CD4-positive, alpha-beta T cell treated with Interleukin-17A for 1 hour (primary cell): ENCODE measurements around the gene SALL3.

Experiments
- DNase-seq: peaks from one replicate; pipeline ENCODE4 v3.0.0-alpha.2; 2020

SALL3 gene

GRCh38 chr18:78965917-78966792 is 13.5 kb upstream of the SALL3 start:
- DNase-seq = no peak

DNA sequence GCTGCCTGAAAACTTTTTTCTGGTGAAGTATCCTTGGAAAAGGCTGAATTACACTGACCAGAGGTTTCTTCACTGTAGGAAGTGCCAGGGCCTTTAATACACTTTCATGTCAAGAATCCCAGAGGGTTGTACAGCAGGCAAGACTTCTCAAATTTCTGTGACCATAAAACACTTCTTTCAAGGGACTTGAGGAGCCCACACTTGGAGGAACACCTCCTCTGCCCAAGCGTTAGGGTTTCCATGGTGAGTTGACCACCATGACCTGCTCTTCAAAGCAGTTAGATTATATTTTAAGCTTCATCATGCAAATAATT is 12.9 kb upstream of the SALL3 start:
- no peak for DNase-seq

GRCh38 chr18:78967692-78968091 is 11.9 kb upstream of the SALL3 start:
- DNase-seq = no peak

DNA sequence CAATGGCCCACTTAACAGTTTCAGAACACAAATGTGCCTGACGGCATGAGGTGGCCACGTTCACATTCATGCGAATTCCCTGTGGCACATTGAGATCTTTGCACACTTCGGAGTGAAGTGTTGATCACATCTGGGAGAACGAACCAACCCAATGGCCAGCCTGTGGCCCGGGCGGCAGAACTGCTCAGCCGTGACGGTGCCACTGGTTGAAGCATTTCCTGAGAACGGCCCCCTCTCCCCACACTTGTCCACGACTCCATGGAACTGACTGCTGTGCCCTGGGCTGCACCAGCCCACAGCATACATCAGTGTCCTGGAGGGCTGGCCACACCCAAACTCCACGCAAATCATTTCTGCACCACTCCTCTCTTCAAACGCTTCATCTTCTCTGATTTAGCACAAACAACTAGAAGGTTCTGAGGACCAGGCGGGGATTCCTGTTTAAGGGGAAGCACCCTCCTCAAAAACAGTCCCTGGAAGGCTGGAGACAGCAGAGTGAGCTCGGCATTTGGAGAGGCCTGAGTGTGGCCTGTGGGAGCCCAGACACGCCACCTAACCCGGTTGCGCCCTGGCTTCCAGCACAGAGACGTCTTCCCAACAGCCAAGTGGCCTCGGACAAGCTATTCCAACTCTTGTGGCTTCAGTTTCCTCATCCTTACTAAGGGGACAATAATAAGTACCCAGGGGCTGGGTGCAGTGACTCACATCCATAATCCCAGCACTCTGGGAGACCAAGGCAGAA is 9.9 kb upstream of the SALL3 start:
- DNase-seq = no peak

DNA sequence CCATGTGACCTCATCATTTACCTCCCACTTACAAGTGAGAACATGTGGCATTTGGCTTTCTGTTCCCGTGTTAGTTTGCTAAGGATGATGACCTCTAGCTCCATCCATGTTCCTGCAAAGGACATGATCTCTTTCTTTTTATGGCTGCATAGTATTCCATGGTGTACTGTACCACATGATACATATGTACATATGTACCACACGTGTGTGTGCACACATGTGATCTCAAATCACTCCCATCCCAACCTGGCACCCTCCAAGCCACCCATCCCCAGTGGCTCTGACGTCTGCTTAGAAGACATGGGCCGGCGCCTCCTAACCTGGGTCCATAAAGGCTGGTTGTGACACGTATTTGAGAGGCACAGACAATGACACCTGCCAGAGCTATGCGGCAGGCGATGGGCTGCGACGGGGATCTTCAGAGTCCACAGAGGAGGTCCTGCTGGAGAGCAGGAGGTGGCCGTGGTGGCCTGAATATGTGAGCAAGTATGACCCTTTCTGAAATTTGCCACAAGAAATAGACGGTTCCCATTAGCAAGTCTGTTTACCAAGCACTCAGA is 8.8 kb upstream of the SALL3 start:
- DNase-seq = no peak

DNA sequence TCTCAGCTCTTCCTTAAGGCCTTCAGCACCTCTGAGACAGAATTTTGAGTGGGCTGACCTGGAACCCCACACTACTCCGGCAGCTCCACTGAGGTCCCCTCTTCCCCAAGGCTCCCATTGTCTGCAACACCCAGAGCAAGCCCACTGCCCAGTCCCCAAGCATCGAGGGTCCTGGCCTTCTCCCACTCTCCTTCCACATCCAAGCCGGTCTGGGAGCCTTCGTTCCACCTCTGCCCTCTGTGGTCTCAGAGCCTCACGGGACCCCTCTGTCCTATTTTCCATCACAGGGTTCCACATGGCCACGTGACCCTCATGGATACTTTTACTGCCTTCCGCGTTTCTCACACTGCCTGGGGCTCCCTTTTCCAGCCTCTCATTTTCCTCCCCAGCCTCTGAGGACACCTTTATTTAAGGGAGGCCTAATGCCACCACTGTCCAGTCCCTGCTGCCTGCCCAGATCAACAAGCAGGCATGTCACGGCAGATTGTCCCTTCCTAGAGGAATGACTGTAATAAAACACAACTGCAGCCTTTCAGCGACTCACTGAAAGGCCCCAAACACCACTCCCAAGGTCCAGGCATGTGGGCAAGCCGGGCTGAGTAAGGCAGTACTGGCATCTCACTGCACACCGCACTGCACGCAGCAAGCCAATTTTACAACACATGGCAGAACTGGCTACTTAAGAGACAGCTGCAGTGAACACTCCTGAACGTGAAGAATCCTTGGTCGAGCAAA is 7.9 kb upstream of the SALL3 start:
- no peak for DNase-seq

DNA sequence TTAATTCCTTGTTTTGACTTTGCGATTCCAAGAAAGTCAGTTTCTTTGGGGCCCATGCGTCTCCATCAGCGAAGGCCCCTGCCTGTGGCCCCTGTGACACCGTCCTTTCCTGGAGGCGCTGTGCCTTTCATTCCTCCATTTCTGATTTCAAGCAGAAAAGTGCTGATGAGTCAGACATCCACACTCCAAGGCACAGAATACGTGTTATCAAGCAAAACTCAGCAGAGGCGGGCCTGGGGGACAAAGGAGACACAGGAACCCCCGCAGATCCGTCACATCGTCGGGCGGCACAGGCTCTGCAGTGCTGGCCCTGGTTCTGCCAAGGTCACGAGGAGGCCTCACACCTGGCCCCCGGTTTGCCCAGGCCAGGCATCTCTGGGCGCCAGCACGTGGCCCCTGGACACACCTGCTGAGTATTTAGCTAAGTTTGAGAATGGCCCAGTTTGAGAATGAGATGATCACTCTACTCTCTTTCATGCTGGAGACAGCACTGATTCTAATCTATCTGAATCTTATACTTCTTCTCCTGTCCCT is 7.2 kb upstream of the SALL3 start:
- no peak for DNase-seq

- DNase-seq = no peak
These were observed 6.7 kb upstream of the SALL3 start for GRCh38 chr18:78972930-78973331.

DNA sequence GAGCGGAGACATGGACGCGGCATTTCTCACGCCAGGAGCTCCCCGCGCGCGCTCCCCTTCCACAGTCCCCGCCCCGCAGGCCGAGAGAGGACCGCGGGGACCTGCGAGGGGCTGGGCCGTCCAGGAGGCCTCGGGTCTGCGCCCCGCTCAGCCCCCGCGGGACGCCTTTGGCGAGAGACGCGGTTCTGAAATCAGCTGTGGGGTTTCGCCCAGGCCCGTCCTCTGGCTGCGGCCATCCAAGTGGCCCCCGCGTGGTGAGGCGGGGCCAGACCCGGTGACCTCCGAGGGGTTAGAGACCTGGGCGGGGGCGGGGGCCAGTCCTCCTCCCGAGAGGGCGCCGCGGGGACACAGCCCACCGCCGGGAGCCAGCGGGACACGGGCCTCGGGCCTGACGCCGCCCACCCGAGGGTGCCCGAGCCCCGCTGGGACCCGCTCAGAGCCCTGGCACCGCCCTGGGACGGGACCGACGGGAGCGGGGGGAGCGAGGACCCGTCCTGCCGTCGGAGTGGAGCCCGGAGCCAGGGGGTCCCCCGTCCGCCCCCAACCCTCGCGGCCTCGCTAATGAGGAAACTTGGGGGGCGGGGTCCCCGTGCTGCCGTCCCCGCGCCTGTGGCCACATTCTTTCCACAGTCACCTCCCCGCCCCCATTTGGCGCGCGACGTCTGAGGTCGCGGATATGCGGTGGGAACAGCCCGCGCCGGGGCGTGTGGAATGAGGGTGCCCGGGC is 6.1 kb upstream of the SALL3 start:
- no peak for DNase-seq

GRCh38 chr18:78974115-78974761 is 5.4 kb upstream of the SALL3 start:
- DNase-seq = no peak

DNA sequence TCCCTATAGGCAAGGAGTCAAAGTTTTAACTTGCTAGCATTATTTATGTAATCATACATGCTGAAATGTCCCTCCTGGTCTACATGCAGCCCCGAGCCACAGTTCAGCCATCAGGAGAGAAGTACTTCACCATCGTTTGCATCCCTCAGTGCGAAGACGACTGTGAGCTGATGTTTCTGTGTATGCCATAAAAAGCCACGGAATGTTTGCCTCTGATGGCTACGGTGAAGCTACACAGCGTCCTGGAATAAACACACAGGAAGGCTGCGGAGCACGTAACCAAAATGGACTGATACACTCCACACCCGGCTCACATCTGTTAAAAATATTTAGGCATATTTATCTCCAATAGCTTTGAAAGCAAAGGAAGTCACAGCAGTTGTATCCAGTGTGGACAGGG is 4.3 kb upstream of the SALL3 start:
- no peak for DNase-seq

GRCh38 chr18:78975699-78976335 is 3.8 kb upstream of the SALL3 start:
- no peak for DNase-seq

DNA sequence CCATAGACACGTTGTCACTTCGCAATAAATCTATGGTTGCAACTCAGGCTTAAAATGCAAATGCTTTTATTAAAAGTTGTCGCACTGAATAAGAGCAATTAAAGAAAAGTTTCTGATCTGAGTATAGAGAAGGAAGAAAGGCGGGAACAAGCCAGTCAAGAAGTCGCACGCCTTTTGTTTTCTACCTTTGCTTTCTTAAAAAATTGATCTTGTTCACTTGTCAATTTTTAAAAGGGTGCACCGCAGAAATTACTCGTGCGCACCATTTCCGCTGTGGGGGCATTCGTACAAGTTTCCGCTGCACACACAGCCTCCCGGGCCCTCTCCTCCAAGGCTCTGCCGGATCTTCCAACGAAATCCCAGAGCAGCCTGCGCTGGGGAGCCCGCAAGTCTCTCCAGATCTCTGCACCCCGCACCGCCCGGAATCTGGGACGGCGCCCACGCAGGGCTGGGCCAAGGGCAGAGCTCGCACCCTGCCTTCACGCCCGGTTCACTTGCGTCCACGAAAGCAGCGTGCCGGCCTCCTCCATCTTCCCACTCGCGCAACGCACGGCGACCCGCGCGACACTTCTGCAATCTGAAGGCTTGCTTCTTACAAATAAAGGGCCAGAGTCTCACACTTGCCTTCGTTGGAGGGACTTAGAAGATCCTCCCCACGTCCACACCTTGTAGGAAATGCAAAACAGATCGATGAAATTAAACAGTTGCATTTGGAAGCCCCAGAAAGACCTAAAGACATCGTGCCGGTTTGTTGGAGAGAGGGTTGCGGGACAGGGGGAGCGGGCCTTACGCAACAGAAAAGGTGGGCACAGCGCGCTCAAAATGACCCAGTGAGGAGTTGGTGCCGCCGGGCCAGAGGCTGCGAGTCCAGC is 2.6 kb upstream of the SALL3 start:
- DNase-seq = no peak

DNA sequence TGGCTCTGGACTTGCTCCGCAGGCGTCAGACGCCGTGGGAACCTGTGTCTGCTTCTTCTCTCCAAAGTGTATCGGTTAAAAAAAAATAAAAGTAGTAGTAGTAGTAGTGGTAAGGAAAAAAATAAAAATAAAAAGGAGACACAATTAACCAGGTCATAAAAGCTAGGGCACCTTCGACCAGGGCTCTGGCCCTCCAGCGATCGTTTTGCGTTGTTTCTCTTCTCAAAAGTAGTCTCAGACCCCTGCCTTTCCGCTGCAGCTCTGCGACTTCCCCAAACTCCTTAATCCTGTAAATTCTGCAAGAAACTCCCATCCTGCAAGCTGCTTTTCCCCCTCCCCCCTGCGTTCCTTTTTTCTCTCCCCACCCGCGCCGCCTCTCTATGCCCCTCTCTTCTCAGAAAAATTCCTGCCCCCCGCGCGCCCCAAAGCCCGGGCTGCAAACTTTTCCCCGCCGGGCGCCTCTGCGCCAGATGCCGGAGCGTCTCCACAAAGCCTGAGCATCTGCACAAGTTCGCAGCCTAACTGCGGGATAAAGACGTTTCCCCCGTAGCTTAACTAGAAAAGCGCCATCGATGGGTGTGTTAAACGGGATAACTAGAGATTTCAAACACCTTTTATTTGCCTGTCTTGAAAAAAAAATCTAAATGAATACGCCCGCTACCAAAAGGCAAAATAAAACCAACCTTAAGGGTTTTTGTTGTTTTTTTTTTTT is 1.8 kb upstream of the SALL3 start:
- no peak for DNase-seq

GRCh38 chr18:78978349-78979055 is 1.1 kb upstream of the SALL3 start:
- no peak for DNase-seq

DNA sequence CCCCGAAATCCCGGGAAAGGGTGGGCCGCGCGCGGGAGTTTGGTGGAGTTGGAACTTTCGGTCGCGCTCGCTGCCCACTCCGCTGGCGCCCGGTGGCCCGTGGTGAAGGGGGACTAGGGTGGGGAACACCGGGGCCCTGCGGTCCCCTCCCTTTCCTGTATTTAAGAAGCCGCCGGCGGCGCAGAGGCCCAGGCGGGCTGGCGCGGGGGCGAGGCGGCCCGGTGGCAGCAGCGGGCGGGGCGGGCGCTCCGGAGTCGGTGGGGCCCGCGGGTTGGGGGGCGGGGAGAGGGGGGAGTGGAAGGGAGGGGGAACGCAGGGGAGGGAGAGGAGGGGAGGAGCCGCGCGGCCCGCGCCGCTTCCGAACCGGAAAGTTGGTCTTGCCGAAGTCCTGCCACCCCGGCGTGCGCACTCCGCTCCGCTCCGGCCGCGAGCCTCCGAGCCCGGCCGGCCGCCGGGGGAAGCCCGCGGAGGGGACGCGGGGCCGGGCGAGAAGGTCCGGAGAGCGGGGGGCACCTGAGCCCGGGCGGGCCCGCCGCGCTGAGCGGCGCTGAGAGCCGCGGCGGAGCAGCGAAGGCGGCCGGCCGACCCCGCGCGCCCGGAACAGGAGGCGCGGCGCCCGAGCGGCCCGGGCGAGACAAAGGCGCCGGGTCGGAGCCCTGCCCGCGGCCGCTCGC is 425 bp upstream of the SALL3 start:
- DNase-seq = no peak

DNA sequence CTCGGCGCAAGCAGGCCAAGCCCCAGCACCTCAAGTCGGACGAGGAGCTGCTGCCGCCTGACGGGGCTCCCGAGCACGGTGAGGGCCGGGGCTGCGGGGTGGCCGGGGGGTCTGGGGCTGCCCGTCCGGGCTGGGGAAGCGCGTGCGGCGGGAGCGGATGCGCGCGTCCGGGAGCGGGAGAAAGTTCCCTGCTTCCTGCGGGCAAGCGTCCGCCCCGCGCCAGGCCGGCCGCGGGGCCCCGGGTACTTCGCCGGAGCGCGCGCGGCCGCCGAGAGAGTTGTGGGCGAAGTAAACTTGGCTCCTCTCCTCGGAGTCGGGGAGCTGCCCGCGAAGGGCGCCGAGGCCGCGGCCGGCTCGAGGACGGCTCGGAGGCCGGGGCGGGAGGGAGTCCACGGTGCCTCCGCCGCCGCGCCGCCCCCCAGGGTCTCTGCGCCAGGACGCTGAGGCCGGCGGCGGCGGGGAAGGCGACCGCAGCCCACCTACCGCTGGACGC is 707 bp downstream of the SALL3 start:
- no peak for DNase-seq

DNA sequence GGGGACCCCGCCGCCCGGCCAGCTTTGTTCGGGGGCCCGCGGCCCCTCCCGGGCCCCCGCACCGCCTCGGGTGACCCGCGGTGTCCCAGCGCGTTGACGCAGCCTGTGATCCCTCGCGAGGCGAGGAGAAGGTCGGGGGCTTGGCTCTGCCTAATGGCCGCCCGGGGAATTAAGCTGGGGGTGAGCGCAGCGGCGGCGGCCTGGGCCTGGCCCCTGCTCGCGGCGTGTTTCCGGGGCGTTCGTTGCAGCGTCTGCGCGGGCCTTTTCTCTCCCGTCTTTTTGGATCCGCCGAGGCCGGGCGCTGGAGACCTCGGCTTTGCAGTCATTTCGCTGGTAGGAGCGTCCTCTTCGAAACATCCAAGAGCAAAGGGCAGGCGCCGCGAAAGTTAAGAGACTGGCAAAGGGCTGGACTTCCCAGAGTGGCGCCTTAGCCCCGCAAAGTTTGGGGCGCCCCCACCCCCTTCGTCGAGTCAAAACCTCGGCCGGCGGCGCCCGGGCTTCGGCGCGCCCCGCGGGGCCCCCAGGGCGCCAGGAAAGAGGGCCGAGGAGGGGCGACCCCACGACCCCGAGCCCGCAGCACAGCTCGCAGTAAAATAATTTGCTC is 1.3 kb downstream of the SALL3 start:
- no peak for DNase-seq
